ENCODE results near the gene SHD.
A peak's percentile ranks its signal among the peaks of the same experiment; 100 is the strongest.
"Not testable (repeated sequence)": the region's sequence is repeated elsewhere in the genome, so short reads cannot be mapped to it uniquely, and the experiment has no call there.

SHD gene

DNA sequence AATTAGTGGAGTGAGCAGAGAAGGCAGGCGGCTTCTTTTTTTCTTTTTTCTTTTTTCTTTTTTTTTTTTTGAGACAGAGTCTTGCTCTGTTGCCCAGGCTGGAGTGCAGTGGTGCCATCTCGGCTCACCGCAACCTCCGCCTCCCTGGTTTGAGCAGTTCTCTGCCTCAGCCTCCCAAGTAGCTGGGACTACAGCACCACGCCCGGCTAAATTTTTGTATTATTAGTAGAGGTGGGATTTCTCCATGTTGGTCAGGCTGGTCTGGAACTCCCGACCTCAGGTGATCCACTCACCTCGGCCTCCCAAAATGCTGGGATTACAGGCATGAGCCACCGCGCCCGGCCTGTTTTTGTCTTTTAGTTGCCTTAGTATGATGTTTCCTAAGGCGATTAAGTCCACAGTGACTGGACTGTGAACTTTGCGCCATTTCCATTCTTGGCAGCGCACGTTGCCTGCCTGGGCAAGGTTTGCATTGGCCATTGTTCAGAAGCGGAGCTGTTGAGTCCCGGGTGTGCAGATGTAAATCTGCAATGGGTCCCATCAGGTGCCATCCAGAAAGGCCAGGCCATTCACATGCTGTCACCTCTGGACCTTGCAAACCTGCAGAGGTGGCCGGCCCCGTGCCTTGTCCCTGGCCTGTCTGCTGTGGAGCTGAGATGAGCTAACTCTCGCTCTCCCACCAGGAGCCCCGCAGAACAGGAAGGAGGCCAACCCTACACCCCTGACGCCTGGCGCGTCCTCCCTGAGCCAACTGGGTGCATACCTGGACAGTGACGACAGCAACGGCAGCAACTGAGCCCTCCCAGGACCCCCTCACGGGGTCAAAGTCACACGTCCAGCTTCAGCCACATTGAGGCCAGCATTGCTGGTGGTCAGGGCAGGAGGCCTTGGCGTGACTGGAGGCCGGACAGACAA, 10.9 kb upstream of the SHD start:
- no peak for DNase-seq

DNA sequence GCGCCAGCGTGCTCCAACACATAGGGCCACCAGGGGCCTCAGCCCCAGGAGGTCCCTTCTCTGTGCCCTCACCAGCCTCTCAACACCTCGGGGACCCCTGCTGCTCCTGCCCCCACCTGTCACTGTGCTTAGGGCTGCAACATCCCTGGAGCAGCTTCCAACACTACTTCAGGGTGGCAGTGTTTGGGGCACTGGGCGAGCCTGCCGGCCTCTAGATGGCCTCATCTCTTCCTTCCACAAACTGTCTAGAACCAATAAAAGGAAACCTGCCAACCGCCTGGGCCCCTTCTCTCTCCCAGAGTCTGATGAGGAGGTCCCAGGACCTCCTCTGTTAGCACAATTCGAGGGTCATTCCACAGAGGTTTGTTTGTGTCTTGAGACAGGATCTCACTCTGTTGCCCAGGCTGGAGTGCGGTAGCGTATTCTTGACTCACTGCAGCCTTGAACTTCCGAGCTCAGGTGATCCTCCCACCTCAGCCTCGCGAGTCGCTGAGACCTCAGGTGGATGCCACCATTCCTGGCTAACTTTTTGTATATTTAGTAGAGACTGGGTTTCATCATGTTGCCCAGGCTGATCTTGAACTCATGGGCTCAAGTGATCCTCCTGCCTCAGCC, 10.1 kb upstream of the SHD start:
- no peak for DNase-seq

DNA sequence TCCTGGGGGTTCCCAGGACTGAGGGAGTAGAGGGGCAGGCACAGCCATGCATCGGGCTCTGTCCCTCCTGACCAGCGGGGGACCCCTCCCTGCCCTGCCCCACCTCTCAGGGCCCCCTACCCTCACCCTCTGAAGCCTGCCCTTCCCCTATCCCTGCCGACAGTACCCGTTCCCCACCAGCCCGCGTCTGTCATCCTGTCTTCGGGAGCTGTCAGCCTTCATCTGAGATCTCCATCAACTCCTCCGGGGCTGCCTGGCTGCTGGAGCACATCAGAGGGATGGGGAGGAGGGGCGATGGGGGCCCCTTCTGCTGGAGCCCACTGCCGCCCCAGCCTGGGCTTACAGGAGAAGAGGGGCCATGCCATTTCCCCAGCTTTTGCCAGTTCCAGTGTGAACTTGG, 6.2 kb upstream of the SHD start:
- DNase-seq, result no peak

DNA sequence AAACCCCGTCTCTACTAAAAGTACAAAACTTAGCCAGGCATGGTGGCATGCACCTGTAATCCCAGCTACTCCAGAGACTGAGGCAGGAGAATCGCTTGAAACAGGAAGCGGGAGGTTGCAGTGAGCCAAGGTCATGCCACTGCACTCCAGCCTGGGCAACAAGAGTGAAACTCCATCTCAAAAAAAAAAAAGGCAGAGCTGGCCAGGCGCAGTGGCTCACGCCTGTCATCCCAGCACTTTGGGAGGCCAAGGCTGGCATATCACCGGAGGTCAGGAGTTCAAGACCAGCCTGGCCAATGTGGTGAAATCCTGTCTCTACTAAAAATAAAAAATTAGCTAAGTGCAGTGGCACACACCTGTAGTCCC, 4.8 kb upstream of the SHD start:
- not testable (repeated sequence) for DNase-seq

DNA sequence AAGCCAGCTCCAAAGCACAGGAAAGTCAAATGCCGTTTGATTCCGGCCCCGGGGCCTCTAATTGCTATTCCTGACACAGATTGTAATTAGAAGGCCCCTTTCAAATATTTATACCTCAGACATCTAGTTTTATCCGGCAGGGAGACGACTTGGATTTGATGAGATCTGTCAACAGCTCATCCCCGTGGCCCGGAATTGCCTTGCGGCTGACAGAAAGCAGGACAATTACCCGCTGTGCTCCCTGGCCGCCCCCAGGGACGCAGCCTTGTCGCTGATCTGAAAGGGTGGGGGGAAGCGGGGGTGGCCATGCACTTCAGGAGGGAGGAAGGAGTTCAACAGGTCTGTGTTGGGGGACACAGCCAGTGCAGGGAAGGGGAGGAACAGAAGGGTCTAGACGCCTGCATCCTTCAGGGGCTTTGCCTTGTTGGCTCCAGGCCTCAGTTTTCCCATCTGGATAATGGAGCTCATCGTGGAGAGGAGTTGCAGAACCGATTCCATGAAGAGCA, 1.8 kb upstream of the SHD start:
- DNase-seq, result no peak

DNA sequence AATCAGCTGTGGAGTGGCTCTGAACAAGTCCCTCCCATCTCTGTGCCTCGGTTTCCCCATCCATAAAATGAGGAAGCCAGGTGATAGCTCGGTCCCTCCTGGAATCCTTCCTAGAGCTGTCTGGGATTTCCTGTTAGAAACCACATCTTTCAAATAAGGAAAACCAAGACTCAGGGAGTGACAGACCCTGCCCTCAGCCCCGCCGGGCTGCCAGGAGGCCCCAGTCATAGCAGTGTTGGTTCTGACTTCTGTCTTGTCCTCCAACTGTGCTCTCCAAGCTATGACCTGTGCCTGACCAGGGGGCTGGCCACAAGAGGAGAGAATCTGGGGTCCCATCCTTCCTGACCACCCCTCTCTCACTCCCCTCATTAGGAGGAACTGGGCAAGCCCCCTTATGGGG, 1.1 kb upstream of the SHD start:
- no peak for DNase-seq

DNA sequence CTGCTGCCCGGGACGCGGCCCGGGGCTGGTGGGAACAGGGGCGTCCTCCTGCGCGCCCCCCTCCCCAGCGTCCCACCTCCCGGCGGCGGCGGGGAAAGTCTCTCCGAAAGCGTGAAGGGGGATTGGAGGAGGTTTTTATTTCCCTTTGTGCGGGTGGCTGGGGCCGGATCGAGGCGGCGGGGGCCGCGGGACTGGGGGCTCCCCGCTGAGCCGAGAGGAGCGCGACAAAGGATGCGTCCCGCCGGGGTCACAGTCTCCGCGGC, 132 bp downstream of the SHD start:
- DNase-seq, result no peak

DNA sequence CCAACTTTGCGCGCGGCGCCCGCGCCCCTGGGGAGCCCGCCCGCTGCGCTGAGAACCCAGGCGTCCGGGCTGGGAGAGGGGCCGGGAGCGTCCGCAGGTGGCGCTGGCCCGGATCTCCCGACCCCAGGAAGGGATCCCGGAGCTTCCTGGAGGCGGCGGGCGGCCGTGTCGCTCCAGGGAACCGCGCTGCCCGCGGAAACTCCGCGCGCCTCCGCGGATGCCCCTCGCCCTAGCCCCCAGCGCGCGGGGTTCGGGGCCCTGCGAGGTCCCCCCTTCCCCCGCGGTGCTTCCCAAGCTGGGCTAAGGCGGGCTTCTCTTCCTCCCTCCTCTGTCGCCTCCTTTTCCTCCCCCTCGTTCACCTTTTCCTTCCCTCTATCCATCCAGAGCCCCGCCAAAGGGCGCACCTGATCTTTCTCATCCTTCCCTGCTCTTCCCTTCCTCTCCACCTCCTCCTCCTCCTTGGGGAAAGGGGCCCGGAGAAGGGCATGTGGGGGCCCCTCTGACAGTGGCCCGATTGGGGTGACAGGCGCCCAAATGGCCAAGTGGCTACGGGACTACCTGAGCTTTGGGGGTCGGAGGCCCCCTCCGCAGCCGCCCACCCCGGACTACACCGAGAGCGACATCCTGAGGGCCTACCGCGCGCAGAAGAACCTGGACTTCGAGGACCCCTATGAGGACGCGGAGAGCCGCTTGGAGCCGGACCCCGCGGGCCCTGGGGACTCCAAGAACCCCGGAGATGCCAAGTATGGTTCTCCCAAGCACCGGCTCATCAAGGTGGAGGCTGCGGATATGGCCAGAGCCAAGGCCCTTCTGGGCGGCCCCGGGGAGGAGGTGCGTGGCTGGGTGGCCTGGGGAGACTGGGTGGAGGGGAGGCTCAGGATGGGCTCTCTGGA, 710 bp downstream of the SHD start:
- no peak for DNase-seq

DNA sequence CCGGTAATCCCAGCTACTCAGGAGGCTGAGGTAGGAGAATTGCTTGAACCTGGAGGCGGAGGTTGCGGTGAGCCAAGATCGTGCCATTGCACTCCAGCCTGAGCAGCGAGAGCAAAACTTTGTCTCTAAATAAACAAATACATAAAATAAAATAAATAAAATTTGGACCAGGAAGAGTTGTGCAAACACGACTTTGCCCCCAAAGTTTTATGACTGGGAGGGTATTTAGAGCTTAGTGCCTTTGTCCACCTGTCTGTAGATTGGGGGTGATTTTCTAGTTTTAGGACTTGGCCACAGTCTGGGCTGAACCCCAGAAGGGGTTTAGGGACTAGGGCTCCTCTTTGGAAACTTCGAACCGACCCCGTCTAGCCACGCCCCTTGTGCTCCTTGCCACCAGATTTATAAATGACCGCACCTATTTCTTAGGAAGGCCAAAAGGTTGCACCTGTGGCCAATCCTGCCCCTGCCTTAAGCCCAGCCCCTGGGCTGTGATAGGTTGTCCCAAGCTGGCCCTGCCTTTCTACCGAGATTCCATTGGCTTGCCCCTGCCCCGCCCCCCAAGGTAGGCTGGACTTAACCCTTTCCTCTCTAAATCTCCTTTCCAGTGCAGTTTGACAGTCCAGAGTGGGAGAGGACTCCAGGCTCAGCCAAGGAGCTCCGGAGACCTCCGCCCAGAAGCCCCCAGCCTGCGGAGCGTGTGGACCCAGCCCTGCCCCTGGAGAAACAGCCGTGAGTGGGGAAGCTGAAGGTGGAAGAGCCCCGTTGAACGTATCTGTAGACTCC, 5.3 kb downstream of the SHD start:
- DNase-seq, result peak; percentile 33 to 50

DNA sequence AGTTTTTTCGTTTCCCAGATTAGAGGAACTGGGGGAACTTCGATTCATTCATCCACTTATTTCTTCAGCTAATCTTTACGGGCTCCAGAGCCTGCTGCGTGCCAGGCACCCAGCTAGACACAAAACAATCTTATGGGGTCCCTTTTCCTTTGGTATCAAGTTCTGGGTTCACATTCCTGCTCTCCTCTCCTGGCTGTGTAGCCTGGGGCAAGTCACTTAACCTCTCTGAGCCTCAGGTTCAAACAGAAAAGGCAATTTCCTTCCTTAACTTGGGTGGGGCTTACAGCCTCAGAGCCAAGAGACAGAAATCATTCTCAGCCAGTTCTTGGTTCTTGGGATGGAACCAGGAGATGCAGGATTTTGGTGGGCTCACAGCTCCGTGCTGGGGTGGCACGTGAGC, 5.9 kb downstream of the SHD start:
- no peak for DNase-seq

DNA sequence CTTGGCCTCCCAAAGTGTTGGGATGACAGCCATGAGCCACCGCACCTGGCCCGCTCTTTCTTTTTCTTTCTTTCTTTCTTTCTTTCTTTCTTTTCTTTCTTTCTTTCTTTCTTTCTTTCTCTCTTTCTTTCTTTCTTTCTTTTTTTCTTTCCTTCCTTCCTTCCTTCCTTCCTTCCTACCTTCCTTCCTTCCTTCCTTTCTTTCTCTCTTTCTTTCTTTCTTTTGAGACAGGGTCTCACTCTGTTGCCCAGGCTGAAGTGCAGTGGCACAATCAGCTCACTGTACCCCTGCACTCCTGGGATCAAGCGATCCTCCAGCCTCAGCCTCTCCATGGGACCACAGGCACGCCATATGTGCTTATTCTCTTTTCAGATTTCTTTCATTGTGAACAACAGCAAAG, 7.1 kb downstream of the SHD start:
- not testable (repeated sequence) for DNase-seq

DNA sequence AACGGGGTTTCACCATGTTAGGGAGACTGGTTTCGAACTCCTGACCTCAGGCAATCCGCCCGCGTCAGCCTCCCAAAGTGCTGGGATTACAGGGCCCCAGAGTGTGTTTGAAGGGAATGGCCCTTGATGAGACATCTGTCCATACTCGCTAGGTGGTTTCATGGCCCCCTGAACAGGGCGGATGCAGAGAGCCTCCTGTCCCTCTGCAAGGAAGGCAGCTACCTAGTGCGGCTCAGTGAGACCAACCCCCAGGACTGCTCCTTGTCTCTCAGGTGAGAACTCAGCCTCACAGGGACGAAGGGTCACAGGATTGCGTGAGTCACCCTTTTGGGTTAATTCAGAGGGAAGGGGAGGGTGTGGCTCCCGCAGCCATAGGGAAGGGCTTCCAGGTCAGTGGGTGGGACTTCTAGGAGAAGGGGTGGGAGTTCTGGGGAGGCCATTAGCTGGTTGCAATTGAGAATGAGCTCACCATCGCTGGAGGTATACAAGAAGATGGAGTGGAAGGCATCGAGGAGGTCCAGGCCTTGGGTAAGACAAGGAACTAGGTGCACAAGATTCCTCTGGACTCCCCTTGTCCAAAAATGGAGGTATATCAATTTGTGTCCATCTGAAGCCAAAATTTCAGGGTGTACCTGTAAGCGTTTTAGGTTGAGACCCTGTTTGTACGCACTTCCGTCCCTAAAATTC, 9.2 kb downstream of the SHD start:
- no peak for DNase-seq

DNA sequence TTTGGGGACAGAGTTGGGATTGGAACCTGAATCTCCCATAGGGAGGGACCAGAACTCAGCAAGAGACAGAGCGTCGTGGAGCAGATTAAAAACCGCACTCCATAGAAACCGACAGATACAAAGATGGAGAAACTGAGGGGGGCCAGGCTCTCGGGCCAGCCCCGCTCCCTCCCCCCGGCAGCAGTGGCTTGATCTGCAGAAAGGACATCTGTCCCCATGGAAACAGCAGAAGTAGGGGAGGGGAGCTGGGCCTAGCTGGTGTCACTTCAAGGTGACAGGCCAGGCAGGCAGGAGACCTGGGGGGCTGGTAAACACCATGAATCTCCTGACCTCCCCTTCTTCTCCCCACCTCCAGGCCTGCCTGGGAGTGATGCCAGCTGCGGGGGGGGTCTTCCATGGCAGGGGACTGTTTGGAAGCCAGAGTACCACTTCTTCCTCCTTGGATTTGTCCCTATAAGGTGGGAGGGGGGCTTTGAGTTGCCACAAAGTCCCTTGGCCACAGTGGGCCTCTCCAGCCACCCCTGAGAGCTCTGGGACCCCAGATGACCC, 12.2 kb downstream of the SHD start:
- DNase-seq, result no peak

DNA sequence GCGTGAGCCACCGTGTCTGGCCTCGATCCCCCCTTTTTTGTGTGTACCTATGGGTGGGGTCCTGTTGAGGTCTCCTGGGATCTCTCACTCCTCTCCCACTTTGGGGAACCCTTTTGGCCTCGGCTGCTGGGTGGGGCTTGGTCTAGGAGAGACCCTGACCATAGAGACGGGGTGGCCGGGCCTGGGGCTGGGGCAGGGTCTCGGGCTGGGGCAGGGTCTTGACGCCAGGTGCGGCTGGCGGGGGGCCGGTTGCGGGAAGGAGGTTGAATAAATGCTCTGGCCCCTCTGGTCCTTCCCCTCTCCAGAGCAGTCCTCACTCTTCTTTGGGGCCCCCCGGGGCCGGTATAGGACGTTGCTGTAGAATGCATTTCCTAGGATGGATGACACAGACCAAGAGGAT, 13.4 kb downstream of the SHD start:
- no peak for DNase-seq

DNA sequence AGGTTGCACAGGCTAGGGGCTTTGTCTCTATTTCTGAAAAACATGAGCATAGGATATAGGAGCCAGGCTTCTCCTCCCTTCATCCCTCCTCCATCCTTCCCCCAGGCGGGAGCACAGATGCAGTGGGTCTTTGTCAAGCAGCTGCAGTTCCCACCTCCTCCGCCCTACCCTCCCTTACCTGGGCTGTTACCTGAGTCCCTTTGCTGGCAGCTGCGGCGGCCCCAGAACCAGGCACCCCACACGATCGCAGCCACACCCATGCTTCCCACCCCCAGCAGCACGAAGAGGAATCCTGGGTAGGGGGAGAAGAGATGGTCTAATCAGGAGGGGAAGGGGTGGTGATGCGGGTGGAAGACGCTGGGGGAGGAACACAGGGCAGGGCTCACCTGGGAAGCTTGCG, 15.3 kb downstream of the SHD start:
- no peak for DNase-seq

DNA sequence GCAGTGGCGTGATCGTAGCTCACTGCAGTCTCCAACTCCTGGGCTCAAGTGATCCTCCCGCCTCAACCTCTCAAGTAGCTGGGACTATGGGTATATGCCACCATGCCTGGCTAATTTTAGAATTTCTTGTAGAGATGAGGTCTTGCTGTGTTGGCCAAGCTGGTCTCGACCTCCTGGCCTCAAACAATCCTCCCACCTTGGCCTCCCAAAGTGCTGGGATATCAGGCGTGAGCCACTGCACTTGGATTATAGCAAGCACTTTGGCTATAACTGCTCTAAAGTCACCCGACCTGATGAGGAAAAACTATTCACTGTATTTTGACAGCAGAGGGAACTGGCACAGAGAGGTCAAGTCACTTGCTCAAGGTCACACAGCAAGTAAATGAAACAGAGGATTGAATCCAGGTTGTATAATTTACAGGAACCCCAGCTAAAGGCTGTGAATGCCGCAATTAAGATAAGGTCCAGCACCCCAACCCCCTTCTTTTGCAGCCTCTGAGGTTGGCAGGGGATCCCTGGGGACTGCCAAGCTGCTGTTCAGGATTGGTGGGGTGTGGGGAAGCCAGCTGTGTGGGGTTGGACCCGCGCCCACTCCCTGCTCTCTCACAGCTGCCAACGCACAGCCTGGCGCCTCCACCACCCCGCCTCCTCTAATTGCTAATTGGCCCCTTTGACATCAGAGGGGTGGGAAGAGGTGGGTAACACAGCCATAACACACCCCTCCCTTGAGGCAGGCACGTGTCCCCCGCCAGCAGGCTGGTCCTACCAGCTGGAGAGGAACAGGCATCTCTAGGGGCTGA, 17.1 kb downstream of the SHD start:
- DNase-seq, result peak; percentile 66 to 68

DNA sequence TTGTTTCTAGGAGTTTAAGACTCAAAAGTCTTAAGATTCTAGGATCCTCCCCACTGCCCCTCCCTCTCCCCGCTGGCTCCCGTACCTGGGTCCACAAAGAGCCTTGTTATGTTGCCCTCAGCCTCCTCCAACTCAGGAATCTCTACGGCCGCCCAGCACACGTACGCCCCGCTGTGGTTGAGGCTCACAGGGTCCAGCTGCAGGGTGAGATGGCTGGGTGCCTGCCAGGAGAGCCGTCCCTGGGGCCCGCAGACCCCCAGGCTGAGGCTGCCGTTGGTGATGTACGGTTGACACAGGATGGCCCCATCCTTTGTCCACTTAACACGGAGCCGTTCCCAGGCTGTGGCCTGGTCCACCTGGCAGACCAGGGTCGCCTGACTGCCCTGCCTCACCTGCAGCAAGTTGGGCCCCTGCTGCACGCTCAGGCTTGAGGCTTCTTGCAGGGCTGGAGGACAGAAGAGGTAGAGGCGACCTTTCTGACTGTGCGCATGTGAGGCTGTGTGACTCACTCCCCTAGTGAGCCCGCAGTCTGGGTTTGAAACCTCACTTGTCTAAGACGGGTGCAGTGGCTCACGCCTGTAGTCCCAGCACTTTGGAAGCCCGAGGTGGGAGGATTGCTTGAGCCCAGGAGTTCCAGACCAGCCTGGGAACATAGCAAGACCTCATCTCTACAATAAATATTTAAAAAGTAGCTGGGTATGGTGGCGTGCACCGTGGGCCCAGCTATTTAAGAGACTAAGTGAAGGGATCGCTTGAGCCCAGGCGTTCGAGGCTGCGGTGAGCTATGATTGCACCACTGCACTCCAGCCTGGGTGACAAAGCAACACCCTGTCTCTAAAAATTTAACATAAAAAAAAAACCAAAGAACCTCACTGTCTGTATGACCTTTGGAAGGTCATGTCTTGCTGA, 19.1 kb downstream of the SHD start:
- DNase-seq, result peak; percentile 12 to 30

DNA sequence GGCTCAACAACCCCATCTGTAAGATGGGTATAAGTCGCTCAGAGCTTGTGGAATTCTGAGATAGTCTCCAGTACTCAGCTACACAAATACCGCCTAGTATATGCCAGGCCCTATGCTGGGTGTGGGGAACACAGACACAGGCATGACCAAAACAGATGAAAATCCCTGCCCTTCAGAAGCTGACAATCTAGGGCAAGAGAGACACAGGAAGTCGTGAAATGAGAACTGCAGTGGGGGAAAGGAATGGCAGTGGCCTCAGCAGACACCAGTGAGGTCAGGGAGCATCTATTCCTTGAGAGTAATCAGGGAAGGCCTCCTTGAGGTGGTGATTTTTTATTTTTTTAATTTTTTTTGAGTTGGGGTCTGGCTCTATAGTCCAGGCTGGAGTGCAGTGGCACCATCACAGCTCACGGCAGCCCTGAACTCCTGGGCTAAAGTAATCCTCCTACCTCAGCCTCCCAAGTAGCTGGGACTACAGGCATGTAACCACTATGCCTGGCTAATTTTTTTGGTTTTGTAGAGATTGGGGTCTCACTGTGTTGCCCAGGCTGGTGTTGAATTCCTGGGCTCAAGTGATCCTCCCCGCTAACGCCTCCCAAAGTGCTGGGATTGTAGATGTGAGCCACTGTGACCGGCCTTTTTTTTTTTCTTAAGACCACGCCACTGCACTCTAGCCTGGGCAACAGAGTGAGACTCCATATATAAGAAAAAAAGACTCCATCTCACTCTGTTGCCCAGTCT, 19.9 kb downstream of the SHD start:
- no peak for DNase-seq

DNA sequence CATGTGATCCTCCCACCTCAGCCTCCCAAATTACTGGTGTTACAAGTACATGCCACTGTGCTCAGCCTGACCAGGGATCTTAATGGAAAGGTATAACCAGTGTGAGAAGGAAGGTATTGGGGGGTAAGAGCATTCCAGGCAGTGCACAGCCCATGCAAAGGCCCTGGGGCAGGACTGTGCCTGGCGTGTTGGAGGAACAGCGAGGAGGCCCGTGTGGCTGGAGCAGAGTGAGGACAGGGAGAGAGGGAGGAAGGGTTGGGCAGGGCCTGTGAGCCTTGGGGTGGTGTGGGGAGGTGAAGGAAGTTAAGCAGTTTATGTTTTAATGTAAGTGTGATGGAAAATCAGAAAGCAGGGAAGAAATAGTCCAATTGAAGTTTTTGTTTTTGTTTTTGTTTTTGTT, 21.5 kb downstream of the SHD start:
- no peak for DNase-seq
